GM19240 (cell line): ENCODE results near the gene BBX.

Experiments
- DNase-seq: peaks from one replicate; pipeline ENCODE4 v3.0.0; 2011; ENCODE audit warnings: low spot score; ENCODE audit not compliant: insufficient read length

Gene BBX

DNA sequence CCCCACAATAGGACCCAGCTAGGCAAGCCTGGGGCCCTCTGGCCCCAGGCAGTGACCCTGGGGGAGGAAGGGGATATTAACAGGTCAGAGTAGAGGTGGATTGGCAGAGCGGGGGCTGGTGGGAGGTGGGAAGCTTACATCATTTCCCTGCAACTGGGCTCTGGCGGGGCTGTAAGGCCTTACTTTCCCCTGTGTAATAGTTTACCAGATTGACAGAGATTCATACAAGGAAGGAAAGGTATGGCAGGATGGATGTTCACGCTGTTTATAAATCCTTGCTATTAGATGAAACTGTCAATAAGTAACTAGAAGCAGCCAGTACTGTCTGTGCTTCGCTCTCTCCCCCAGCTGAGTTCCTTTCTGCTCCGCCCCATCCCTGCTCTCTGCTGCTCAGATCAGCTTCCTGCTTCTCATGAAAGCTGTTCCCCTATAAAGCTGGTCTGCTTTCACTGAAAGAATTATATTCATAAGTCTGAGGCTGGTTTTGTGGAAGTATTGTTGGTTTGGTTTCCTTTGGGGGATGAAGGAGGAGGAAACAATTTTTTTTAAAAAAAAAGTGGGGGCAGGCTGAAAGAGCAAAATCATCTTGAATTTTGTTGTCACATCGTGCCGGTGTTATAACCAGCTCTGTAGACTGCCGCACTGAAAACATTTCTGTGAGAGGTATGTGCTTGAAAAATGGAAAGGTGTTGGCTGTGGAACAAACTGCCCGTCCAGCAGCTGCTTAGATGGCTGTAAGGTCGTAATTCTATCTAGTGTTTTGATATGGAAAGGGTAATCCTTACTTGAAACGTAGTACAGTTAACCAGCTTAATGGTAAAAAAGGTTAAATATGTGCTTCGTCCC, 76.4 kb downstream of the BBX start:
- DNase-seq: no peak

DNA sequence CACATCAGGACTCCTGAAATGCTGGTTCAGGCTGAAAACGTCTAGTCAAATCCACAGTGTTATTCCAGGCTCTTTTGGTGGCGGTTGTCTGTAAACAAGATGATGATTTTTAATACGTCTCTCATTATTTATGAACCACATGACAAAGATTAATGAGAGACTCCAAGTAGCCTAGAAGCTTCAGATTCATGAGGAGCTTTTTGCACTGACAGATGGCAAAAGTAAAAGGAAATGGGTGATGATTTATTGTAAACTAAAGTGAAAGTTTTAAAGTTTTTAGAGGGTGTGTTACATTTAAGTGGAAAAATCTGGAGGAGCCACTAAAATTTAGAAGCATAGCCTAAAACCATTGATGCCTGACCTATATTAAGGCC, 77.0 kb downstream of the BBX start:
- no peak for DNase-seq

DNA sequence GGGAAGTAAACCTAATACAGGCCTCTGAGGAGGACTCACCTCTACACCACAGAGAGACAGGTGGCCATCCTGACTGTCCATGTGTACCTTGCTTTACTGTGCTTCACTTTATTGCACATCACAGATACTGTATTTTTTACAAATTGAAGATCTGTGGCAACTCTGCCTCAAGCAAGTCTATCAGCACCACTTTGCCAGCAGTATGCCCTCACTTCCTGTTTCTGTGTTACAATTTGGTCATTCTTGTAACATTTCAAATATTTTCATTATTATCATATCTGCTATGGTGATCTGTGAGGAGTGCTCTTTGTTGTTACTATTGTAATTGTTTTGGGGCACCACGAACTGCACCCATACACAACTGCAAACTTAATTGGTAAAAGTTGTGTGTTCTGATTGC, 78.0 kb downstream of the BBX start:
- no peak for DNase-seq

DNA sequence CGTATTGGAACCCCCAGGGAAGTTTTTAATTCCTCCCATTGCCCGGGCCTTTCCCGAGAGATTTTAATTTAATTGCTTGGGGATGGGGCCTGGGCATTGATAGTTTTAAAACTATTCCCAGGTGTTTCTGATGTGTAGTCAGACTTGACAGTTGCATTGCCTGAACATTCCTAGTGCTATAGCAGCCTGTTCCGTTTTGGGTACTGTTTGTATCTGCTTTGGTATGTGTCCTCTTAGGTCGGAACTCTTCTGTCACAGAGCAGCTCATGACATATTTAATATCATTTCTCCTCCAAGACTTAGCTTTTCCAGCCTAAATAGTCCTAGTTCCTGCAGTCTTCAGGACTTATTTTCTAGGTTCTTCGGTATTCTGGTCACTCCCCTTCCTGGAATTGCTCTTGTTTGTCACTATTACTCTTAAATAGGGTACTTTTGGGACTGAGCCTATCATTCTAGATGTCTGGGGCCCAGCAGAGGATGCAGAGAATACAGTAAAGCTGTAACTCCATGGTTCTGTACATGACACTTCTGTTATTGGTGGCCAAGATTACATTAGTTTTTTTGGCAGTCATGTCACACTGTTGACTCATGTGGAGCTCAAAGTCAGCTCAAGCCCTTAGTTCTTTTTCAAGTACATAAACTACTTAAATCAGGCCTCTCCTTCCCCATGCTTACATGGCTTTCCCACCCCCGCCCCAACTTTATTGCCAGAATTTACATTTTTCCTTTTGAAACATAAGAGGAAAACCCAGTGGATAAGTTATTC, 81.5 kb downstream of the BBX start:
- DNase-seq: no peak

DNA sequence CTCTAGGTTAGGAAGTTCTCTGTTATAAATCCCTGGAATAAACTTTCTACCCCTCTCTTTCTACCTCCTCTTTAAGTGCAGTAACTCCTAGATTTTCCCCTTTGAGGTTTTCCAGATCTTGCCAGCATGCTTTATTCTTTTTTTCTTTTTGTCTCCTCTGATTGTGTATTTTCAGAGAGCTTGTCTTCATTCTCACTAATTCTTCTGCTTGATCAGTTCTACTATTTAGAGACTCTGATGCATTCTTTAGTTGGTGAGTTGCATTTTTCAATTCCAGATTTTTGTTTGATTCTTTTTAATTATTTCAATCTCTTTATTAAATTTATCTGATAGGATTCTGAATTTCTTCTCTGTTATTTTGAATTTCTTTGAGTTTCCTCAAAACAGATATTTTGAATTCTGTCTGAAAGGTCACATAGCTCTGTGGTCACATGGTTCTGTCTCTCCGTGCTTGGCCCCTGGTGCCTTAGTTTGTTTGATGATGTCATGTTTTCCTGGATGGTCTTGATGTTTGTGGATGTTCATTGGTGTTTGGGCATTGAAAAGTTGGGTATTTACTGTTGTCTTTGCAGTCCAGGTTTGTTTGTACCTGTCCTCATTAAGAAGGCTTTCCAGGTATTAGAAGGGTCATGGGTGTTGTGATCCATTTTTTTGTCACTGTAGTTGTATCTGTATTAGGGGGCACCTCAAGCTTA, 89.2 kb downstream of the BBX start:
- DNase-seq: no peak

DNA sequence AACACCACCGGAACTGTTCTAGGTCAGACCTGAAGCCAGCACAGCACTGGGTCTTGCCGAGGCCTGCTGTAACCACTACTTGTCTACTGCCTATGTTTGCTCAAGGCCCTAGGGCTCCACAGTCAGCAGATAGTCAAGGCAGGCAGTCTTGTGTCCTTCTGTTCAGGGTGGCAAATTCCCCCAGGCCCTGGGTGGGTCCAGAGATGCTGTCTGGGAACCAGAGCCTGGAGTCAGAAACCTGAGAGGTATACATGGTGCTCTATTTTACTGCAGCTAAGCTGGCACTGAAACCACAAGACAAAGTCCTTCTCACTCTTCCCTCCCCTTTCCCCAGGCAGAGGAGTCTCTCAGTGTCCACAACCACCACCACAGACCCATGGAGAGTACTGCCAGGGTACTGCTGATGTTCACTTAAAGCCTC, 89.9 kb downstream of the BBX start:
- DNase-seq: no peak

DNA sequence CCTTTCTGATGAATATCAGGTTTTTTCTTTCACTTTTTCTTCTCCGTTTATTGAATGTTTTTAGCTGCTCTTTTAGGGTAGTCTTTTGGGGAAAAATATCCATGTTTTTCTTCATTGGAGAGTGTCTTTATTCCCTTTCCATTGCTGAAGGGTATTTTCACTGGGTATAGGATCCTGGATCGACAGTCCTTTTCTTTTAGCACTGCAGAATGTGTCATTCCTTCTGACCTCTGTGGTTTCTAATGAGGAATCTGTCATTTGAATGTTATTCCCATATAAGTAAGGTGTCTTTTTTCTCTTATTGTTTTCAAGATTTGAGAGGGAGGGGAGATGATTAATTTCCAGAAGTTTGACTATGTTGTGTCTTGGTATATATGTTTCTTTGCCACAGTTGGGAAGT, 96.8 kb downstream of the BBX start:
- DNase-seq: no peak

DNA sequence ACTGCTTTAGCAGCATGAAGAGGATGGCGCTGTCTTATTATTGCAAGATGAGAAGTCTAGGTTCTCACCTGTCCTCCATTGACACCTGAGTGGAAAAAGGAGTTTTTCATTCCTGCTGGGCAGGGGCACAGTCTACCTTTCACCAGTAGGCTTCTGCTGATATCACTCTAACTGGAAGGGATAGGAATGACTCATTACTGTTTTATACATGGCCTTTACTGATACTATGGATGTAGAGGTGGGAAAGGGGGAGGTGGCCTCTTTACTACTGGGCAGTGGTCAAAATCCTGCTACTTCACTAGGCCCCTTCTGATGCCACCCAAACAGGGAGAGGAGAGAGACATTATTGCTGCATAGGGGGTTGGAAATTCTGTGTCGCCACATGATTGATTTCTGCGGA, 97.8 kb downstream of the BBX start:
- no peak for DNase-seq

DNA sequence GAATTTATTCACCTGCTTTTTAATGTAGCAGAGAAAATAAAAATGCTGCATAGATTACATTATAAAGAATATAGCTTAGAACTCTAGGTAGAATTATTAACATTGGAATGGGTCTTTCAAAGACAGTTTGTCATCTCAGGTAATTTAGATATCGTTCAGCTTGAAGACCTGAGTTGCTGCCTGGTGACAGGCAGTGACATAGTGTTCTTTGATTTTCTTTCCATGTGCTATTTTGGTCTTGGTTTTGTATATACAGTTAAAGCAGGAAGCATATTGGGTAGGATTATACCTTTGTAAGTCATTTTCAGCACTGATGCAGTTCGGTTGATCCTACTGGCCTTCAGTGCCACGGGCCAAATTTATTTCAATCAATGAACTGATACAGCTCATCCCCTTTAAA, 98.7 kb downstream of the BBX start:
- DNase-seq: no peak

DNA sequence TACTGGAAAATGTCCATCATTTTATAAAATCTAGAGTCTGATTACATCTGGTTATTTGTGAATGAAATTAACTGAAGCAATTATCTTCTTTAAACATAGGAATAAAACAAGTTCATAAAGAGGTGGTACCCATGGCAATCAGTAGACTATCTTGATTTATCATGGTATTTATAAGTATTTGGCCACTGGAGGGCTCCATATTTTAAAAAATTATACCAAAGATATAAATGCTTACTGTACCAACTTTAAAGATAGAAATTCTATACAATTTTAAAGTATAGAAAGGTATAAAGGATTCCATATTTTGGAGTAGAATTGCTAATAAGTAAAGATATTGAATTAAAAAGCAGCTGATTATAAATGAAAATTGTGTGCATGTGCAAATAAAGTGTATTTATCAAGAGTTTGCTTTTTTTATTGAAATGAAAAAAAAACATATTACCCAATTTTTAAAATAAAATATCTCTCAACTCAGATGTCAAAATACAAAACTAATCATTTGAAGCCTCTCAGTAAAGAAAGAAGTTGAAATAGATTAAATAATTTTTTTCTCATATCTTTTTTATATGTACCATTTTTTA, 105.3 kb downstream of the BBX start:
- DNase-seq: no peak

DNA sequence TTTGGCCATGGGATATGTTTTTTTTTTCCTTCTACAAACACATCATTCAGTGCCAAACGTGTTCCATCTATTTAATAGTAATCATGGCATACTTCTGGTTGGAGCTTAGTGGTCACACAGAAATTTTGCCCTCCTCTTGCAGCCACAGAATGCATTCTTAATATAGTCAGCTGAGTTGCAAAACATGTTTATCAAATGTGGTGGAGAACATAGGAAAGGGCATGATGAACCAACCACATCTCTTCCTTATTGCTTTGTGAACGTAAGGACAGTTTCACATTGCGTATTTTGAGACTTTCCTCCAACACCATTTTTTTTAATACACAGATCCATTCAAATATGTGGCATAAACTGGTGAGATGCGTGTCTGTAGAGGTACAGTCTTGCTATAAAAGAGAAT, 106.8 kb downstream of the BBX start:
- no peak for DNase-seq

DNA sequence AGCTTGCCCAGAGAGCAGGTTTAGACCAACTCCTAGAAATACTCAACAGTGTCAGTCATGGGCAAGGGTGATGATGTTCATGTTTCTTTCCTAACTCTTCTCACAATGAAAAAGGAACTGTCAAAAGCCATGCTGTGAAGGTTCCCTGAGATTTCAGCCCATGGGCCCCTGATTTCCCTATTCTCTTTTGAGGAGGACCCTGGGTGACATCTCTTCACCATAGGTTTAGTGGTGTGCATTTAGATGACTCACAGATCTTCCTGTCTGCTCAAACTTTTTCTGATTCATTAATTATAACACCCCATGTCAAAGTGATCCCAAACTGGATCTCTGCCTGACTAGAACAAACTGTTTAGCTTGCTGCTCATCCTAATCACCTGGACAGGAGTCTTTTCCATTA, 108.0 kb downstream of the BBX start:
- DNase-seq: no peak

DNA sequence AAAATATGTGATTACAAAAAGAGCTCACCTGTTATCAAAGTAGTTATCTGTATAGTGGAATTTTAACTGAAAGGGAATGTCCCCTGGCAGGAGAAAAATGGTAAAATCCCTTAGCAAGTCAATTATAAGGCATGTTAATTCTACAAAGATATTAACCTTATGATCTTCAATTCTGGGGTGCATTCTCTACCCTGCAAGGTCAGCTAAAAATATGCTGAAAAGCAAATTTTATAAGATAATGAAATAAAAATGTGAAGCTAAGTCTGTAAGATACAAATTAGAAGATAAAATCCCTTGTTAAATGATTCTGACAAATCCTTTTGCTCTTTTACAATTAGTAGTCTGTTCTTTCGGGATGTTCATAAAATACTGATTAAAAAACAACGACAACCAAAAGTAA, 109.8 kb downstream of the BBX start:
- no peak for DNase-seq

DNA sequence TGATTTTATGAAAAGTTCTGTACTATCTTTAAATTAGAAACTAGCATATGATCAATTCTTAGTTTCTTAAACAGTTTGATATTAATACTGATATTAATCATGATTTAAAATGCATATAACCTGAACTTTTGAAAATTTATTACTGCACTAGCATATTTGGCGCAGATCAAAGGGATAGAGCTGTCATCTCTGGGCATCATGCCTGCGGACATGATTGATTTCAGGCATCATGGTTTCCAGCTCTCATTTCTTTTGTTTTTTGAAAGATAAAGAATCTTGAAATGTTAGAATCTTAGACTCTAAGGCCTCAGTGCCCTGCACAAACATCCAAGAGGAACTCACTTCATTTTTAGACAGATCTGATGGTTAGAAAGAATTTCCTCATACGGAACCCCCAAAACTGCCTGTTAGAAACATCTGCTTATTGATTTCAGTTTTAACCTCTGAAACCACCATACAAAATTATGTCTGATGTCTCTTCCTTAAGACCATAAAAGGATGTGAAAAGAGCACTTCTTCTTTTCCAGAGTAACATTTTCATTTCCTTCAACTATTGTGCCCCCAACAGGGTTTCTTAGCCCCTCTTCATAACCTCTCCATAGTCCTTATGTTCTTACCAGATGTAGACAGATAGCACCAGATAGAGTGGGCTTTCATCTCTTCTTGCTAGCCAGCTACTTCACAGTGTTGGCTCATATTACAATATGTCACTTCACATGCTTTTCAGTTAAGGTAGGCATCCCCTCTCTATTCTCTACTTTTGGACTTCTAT, 110.8 kb downstream of the BBX start:
- DNase-seq: no peak

DNA sequence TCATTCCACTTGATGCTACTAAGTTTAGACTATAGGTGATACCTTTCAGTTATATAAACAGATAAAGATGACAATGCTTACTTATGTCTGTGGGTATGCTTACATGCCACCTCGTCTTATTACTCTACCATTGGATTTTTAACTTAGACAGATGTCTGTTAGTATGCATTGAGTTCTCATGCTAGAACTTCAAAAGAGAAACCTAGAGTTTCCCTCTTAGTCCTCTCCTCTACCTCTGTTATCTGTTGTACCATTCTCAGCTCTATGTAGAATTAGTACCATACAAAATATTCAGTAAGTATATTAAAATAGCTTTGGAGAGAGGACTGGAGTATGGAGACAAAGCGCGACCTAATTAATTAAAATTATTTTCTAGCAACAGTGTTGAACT, 111.3 kb downstream of the BBX start:
- DNase-seq: no peak

DNA sequence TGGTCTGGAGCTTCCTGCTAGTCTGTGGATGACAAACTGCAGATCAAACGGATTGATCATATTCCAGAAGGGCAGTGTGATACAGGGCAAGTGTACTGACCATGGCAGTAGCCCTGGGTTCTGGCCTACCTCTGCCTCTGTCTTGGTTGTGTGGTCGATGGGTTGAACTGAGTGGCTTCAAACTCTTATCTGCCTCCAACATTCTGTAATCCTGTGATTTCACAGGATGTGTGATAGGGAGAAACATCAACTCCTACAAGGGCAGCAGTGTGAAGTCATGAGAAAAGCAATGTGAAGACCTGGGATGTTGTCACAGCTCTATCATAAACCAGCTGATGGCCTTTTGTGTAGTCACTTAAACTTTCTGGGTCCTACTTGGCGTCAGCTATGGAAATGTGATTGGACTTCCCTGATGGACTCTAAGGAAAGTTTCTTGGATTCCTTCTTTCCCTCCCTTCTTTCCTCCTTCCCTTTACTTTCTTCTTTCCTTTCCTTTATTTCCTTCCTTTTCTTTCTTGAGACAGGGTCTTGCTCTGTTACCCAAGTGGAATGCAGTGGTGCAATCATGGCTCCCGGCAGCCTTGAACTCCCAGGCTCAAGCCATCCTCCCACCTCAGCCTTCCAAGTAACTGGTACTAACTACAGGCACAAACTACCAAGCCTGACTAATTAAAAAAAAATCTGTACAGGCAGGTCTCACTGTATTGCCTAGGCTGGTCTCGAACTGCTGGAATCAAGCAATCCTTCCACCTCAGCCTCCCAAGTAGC, 114.8 kb downstream of the BBX start:
- no peak for DNase-seq

DNA sequence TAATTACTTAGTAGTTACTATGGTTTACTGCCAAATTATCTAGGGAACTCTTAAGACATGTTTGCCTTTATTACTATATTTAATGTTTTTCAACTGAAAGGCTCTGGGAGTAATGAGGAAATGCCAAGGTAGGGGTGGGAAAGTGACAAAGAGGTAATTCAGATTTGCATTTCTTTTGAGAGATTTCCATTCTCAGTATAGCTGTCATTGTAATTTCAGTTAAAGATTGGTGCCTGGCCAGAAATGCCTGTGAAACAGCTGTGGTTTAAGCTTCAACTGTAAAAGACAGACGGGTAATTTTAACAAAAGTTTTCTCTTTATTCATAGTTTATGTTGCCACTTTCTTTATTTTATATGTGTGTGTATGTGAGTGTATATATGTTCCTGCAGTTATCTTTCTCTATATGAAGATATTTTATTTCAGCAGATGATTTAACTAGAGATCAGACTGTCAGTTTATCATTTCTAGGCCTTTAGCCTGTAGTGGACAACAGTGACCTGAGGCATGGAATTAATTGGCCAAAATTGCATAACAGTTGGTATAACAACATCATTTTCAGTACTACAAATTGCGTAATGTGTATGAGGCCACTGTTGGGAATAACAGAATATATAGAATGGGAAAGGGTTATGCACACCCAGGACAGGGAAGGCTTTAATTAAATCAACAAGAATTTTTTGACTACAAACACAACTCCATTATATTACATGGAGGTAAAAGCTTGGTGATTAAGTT, 119.0 kb downstream of the BBX start:
- DNase-seq: no peak

DNA sequence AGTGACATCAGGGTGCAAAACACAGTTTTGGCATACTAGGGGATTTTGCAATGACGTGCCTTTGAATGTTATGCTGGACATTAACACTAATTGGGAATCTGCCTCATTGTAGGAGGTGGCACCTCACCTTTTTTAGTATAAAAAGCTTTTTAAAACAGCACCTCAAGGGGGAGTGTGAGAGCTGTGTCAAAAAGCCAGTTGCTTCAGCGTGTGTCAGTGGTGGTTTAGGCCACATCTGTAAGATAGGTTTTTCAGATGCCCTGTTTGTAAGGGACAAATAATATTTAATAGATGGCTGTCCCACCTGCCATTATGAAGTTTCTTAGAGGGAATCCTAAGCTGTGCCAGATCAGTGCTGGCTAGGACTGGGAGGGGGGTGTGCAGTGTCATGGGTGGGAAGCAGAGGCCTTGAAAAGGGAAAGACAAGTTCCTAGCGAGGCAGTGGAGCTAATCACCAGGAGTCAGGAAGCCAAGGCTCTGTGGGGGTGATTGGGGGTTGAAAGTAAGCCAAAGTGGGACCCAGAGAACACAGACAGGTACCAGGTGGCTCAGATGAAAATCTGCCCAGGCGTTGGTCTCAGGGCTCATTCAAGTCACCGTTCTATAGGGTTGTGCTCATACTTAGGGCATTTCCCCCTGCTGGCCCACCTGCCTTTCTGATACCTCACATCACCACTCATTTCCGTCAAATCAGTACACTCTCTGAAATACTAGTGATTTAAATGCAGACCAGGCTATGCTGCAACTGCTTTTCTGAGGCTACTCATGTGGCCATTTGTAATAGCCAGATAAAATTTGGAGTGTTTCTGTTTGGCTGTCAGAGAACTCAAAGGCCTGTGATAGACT, 120.5 kb downstream of the BBX start:
- no peak for DNase-seq

DNA sequence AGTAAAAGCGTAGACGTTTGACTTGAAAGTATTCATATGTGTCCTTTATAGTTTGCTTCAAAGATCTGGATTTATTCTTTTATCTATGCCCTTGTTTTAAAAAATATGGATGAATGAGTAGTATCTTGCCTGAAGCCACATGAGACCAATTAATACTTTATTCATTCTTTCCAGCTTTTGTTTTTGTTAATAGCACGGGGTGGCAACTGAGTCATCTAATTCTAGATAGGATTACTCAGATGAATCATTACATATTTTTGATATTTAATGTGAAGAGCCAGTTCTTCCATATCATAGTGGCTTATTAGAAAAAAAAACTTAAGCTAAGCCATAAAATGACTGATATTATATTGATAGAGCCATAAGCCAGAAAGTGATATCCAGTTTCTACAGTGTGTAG, 121.9 kb downstream of the BBX start:
- DNase-seq: no peak
